NCI-H2196 treated with DMSO at 0.1 percent for 48 hours (cell line): ENCODE data around the gene BTD.

Source experiments
- DNase-seq: peaks from one replicate; lab custom pipeline; 2025; ENCODE audit not compliant: unreplicated experiment; lab: John Stamatoyannopoulos, UW

Gene BTD

GRCh38 chr3:15660055-15660935 is 58.8 kb downstream of the BTD start:
- DNase-seq, result no peak

- DNase-seq, result no peak
These were observed 62.6 kb downstream of the BTD start for GRCh38 chr3:15664144-15664543.

GRCh38 chr3:15665510-15666150 is 64.1 kb downstream of the BTD start:
- DNase-seq, result no peak

- no peak for DNase-seq
These were observed 64.7 kb downstream of the BTD start for GRCh38 chr3:15666277-15666676.

GRCh38 chr3:15667484-15667883 is 65.9 kb downstream of the BTD start:
- DNase-seq, result no peak

- no peak for DNase-seq
These were observed 72.0 kb downstream of the BTD start for GRCh38 chr3:15673536-15673935.

- DNase-seq, result no peak
These were observed 74.7 kb downstream of the BTD start for GRCh38 chr3:15676259-15676658.

GRCh38 chr3:15679306-15679705 is 77.8 kb downstream of the BTD start:
- DNase-seq, result no peak

- DNase-seq, result no peak
These were observed 80.1 kb downstream of the BTD start for GRCh38 chr3:15681668-15682067.

- no peak for DNase-seq
These were observed 81.1 kb downstream of the BTD start for GRCh38 chr3:15682561-15683185.

GRCh38 chr3:15683253-15683652 is 81.7 kb downstream of the BTD start:
- DNase-seq, result no peak

- DNase-seq, result no peak
These were observed 84.4 kb downstream of the BTD start for GRCh38 chr3:15685927-15686326.

- DNase-seq, result no peak
These were observed 88.7 kb downstream of the BTD start for GRCh38 chr3:15690230-15690629.

GRCh38 chr3:15690748-15691147 is 89.2 kb downstream of the BTD start:
- DNase-seq, result no peak

- DNase-seq, result no peak
These were observed 91.8 kb downstream of the BTD start for GRCh38 chr3:15693355-15693754.

GRCh38 chr3:15694628-15695027 is 93.1 kb downstream of the BTD start:
- no peak for DNase-seq
